NCI-H187 treated with DMSO at 0.1 percent for 48 hours (cell line): ENCODE results near the gene XYLB.

Source experiments
- DNase-seq: peaks from one replicate; lab custom pipeline; 2025; lab: John Stamatoyannopoulos, UW

The XYLB gene

DNA sequence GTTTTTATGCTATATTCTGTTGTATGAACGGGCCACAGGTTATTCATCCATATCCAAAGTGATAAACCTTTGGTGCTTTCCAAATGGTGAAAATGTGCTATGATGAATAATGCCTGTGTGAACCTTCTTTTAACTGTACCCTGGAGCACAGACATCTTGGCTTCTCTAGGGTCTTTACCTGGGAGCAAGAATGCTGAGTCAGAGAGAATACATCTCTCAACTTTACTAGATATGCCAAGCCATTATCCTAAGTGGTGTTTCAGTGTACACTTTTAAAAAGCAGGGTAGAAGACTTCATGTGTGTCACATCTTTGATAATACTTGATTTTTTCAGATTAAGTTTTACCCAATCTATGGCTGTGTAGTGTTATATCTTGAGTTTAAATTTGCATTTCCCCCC is 23.5 kb upstream of the XYLB start:
- no peak for DNase-seq

DNA sequence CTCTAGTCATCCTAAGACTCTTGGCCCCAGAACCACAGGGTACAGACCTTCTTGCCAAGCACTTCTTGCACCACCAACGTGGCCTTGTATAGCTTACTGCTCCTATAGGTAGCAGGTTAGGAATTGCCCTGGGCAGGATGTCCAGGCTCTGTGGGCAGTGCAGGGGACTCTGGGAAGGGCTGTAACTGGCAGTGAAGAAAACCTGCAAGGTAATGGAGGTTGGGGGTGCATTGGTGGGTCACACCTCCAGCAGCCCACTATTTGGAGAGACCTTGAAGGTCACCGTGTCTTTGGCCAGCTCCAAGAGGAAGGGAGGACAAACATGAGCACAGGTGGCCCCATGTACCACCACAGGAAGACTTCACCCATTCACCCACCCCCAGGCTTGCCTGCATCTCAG is 21.3 kb upstream of the XYLB start:
- no peak for DNase-seq

DNA sequence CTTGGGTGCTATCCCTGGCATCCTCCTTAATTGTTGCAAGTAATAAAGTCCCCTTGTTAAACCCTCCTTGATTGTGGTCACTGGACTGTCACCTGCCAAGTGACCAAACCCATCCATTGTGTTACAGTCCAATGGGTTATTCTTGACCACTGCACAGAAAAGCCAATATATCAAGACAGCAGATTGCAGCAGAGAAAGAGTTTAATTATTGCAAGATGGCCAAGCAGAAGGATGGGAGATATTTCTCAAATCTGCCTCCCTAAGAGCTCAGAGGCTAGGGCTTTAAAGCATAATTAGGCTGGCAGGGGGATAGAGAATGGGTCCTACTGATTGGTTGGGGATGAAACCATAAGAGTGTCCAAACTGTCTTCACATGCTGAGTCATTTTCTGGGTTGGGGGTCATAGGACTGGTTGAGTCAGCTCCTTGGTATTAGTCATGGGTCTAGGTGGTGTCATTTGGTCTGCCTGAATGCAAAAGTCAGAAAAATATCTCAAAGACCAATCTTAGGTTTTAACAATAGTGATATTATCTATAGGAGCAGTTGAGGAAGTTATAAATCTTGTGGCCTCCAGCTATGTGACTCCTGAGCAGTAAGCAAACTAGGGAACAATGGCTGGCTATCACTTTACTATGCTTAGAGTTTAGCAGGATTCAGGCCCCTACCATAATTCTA is 19.1 kb upstream of the XYLB start:
- no peak for DNase-seq

DNA sequence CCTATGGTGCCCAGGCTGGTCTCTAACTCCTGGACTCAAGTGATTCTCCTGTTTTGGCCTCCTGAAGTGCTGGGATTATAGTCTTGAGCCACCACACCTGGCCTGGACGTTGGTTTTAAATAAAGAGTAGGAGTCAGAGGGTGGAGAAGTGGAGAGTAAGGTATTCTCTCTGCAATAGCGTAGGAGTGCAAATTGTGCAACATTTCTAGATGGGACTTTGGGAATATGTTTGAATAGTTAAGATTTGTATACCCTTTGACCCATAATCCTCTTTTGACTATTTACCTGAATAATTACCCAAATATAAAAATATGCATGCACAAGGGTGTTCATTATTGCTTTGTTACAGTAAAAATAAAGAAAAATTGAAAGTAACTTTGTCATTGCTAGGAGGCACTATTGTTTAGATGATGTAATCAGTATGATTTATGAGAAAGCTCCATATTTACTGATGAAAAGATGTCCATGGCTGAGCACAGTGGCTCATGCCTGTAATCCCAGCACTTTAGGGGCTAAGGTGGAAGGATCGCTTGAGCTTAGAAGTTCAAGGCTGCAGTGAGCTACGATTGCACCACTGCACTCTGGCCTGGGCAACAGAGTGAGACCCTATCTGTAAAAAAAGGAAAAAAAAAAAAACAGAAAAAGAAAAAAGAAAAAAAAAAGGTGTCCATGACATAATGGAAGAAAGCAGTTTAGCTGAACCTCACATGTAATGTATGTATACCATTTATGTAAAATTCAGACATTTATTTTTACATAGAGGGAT is 15.1 kb upstream of the XYLB start:
- DNase-seq, result no peak

DNA sequence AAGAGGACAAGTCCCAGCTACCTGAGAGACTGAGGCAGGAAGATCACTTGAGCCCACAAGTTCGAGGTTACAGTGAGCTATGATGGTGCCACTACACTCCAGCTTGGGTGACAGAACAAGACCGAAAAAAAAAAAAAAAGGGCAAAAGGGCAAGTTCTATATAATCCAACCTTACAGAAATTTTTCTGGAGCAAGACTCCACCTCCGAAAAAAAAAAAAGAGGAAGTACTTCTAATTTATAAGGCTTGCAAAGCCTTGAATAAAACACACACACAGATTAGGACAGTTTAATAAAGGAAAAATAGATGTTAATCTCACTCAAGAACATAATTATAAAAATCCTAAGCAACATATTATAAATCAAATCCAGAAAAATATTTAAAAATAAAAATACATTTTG is 14.4 kb upstream of the XYLB start:
- no peak for DNase-seq

DNA sequence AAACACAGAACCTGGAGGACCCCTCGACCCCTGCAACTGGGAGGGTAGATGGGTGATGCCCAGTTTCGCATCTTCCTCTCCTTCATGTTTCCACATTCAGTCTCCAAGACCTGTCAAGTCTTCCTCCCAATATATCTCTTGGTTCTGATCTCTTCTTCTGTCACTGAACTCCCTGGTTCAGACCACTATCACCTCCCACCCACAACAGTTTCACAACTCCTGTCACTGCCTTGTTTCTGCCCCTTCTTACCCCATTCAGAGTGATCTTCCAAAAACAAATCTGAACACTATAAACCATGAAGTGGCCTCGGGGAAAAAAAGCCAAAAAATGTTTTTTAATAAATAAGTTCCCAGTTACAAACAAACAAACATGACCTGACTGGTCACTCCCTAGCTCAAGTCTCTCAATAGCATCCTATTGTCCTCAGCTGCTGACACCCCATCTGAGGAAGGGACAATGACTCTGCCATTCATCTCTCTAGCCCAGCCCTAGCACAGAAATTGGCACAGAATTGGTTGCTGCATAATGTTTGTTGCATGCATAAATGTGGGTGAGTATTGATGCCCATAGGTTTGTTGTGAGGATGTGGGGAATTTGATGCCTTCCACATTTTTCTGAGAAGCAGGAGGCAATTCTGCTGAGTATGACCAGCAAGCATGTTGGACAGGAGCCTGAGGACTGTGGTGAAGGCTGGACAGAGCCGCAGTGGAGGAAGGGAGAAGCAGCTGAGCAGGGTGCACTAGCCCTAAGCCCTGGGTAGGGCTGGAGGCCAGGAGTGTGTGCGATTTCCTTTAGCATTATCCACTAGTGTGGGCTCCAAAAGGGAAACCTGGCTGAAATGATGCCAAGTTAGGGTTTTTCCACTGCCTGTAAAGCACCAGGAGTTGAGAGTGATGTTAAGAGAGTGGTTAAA is 12.2 kb upstream of the XYLB start:
- no peak for DNase-seq

DNA sequence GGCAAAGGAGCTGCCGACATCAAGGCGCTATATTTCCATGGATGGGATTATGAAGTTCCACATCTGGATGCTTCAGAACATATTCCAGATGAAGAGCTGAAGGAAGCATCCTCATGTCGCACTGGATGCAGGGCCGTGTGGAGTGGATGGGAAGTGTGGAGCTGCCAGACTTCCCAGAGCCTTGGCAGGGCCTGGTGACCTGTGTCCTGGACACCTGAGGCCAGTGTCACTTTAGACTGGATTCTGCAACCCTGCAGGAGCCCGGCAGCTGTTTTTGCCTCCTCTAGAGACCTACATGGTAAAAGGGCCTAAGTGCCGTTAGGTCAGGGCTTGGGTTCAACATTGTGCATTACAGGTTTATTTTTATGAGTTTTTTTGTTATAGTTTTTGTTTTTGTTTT is 11.3 kb upstream of the XYLB start:
- no peak for DNase-seq

DNA sequence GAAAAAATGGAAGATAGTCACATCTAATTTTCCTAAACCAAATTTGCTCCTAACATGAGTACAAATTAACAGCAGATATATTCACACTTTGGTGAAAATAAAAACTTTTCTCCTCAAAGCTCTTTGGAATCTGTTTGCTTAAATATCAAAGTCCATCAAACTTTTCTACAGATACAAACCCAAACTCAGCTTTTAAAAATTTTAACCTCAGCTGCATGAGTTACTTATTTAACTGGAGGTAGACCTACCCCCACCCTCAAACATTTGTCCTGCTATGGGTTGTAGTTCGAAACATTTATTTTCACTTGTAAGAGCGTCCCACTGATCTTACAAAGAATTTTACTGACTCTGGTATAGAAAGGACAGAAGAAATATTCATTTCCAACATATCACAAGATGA is 8.9 kb upstream of the XYLB start:
- no peak for DNase-seq

DNA sequence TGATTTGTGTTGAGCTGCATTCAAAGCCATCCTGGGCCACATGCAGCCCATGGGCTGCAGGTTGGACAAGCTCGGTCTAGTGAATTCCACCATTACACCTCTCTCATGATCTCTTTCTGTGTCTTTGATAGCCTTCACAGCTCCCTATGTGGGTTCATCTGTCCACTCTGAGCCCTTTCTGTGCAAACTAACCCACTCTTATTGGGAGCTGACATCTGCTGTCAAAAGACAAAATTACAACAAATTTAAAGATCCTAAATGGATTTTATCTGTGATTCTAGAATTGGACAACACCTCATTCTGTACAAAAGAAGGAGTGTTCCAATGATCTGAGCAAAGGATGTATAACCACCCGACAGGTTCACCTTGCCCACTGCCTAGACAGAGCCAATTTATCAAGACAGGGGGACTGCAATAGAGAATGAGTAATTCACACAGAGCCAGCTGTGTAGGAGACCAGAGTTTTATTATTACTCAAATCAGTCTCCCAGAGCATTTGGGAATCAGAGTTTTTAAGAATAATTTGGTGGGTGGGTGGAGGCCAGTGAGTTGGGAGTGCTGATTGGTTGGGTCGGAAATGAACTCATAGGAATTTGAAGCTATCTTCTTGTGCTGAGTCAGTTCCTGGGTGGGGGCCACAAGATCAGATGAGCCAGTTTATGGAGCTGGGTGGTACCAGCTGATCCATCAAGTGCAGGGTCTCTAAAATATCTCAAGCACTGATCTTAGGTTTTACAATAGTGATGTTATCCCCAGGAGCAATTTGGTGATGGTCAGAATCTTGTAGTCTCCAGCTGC is 2.6 kb upstream of the XYLB start:
- no peak for DNase-seq

DNA sequence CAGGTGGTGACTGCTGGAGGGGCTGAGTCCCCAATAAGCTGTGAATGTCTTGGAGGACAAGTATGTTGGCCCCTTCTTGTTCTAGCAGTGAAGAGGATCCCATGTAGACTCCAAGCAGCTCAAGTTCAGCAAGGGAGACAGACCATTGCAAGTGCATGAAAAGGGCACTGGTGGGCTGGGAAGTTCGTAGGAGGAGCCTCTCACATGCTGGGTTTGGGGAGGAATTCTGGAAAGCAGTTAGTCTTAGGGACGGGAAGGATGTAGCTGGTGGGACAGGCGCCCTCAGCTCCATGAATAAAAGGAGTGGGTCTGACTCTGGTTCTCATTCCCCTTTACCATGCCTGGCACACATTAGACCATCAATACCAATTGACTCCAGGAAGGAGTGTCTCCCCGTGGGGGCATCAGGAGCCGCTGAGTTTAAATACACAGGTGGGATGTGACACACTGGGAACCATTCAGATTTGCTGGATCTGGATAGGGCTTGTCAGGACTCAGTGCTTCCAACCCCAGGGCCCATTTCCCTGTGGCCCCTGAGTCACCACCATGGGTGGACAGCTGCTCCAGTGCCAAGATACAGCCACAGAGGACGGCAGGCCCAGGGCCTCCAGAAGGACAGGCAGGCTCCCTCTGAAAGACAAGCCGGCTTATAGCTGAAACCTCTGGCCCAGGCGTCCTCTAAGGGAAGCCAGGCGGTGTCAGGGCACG is 552 bp upstream of the XYLB start:
- DNase-seq, result no peak

DNA sequence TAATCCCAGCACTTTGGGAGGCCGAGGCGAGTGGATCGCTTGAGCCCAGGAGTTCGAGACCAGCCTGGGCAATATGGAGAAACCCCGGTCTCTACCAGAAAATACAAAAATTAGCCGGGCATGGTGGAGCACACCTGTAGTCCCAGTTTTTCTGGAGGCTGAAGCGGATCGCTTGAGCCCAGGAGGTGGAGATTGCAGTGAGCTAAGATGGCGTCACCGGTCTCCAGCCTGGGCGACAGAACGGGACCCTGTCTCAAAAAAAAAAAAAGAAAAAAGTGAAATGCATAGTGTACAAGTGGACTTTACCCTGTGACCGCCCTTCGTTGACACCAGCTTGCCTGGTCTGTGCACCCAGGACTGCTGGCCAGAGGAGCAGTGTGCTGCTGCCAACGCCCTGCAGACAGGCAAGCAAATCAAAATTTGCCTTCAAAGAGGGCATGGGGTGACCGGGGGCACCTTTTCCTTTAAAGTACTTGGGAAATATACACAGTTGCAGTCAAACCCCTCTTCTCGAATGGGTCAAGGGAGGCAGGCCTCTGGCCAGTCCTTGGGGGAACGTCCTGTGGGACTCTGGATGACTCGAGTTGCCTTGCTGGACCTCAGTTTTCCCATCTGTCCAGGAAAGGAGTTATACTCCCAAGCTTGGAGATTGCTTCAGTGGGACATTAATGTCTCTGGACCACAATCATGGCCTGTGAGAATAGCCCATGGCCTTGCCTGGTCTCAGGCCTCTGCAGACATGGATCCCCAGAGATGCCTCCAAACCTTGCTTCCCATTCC is 1.0 kb downstream of the XYLB start:
- DNase-seq, result no peak

DNA sequence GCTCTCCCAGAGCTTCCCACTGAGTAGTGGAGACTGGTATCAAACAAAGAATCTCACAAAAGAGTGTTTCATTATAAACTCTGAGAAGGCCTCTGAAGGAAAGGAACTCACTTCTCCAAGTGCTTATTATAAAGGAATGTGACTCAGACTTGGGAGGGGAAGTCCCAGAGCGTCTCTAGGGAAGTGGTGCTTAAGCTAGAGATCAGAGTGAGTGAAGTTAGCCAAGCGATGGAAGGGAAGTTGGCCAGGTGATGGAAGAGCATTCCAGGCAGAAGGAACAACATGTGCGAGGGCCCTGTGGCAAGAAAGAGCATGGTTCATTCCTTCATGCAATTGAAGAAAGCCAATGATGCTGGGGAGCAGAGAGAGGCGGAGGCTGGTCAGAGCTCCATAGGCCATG is 2.3 kb downstream of the XYLB start:
- DNase-seq, result no peak

DNA sequence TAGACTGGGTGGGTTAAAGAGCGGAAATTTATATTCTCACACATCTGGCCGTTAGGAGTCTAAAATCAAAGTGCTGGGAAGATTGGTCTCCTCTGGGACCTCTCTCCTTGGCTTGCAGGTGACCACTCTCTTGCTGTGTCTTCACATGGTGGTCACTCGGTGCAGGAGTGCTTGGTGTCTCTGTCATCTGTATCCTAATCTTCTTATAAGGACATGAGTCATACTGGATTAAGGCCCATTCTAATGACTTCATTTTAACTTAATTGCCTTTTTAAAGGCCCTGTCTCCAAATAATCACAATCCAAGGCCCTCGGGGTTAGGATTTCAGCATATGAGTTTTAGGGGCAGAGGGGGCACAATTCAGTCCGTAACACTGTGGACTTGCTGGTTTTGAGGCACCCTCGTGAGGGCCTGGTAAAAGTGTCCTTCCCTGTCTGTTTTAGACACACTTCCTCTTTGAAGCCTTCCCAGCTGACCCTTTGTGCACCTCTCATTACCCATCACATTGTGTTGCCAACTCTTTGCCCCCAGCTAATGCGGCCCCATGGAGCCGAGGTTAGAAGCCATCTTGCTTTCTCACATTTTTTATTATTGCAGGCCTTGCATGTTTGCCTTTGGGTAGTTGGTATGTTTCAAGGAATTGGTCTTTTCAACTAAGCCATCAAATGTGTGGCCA is 3.2 kb downstream of the XYLB start:
- DNase-seq, result no peak

DNA sequence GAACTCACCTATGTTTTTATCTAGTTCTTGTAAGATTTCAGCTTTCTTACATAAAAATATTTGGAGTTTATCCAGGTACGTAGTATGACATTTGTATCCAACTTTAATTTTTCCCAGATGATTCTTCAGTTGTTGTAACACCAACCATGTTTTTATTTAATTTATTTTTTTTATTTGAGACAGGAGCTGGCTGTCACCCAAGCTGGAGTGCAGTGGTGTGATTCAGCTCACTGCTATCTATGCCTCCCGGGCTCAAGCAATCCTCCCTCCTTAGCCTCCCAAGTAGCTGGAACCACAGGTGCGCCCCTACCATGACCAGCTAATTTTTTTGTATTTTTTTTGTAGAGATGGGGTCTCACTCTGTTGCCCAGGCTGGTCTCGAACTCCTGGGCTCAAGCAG is 6.6 kb downstream of the XYLB start:
- no peak for DNase-seq

DNA sequence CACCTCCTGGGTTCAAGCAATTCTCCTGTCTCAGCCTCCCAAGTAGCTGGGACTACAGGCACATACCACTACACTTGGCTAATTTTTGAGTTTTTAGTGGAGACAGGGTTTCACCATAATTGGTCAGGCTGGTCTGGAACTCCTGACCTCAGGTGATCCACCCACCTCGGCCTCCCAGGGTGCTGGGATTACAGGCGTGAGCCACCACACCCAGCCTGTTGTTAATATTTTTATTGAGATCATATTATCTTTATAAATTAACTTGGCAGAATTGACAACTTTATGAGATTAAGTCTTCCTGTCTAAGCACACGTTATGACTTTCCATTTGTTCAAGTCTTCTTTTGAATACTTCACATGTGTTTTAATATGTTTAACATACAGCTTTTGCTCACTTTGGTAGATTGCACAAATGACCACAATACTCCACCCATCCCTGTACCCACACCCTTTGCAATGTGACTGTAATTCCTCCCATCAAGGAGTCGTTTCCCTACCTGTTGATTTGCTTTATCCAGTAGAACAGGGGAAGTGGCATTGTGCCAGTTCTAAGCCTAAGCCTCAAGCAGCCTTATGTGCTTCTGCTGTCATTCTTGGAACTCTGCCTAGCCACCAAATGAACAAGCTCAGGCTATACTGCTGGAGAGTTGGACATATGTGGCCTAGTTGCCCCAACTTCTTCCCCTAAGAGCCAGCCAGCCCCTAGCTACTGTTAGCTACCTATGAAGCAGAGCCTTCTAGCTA is 8.2 kb downstream of the XYLB start:
- no peak for DNase-seq

DNA sequence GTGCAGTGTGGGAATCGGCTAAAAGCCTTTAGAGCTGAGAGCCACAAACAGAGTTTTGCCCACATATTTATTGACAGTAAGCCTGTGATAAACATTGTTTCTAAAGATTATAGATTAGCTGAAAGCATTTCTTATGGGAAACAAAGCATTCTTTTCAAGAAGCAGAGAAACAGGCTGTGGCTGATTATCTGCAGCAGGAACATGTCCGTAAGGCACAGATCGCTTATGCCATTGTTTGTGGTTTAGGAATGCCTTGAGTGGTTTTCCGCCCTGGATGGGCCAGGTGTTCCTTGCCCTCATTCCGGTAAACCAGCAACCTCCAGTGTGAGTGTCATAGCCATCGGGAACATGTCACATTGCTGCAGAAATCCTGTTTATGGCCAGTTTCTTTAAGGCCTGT is 12.5 kb downstream of the XYLB start:
- no peak for DNase-seq

DNA sequence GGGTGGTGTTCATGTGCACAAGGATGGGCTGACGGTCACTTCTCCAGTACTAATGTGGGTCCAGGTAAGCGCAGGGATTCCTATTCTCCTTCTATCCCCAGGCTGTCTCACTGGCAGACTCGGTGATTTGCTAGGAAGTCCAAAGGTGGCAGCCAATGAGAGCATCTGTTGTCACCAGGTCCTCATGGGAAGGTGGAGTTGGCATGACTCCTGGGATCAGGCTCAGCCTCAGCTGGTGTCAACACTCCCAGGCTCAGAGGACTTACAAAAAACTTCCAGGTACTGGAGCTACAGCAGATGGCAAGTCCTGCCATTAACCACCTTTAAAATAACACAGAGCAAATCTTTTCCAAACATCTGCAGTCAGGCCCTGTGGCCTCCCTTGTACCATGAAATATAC is 13.8 kb downstream of the XYLB start:
- DNase-seq, result no peak

DNA sequence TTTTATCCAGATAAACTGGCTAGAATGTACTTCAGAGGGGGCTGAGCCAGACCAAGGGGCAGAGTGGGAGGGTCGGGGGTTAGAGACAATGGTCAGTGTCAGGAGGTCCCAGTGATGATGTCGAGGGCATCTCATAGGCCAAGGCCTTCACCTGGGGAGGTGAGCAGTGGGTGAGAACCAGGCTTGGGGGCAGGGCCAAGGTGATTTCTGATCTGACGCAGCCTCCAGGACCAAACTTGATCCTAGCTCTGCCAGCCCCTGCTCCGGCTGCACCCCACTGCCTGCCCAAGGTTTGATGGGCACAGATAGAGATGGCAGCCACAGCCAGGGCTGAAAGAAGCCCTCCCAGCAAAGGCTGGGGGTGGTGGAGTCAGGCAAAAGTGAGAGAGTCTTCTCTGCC is 14.9 kb downstream of the XYLB start:
- DNase-seq, result no peak

DNA sequence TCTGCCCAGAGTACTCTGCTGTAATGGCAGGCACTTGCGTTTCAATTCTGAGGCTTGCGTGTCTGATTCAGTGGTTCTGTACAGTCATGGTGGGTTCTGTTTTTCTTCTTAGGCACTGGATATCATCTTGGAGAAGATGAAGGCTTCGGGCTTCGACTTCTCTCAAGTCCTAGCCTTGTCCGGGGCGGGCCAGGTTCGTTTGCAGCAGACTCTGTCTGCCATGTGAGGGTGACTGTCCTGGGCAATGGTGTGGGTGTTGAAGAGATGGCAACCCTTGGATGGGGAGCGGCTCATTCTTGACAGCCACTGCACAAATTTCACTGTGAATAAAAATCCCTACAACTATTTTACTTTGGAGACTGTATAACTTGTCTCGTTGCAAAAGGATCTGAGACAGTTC is 16.2 kb downstream of the XYLB start:
- DNase-seq, result no peak
